Colonic mucosa (tissue), 4 donors: ENCODE measurements around the gene METTL6. TPM values are rescaled to one million over a fixed set of nuclear protein-coding genes. Genes with fewer than 3 reads are reported as not detected.
"Not testable (repeated sequence)": the region's sequence is repeated elsewhere in the genome, so short reads cannot be mapped to it uniquely, and the experiment has no call there.

Experiments used
- DNase-seq: peaks from one replicate; pipeline ENCODE4 v3.0.0-alpha.2; 2020
- H3K27ac ChIP-seq: fragments of 200-600 bp; one replicate; pipeline ENCODE4 v1.8.0; 2021
- H3K27me3 ChIP-seq: fragments of 200-600 bp; one replicate; pipeline ENCODE4 v1.8.0; 2021
- H3K36me3 ChIP-seq: fragments of 200-600 bp; one replicate; pipeline ENCODE4 v1.8.0; 2021
- H3K4me1 ChIP-seq: fragments of 200-600 bp; one replicate; pipeline ENCODE4 v1.8.0; 2021; ENCODE audit warnings: mild to moderate bottlenecking
- H3K4me3 ChIP-seq: fragments of 200-600 bp; one replicate; pipeline ENCODE4 v1.8.0; 2021
- H3K9ac ChIP-seq, 2 donors: one replicate each; pipeline ENCODE4 v1.7.0; 2013; ENCODE audit warnings: control low read depth in 2 of 2, low read depth in 2 of 2, low read length in 2 of 2
- H3K9me3 ChIP-seq: fragments of 200-600 bp; one replicate; pipeline ENCODE4 v1.8.0; 2021
- intact Hi-C: fragments of 100-400 bp; cut with DNase I; formaldehyde crosslinking; loops from one replicate; pipeline ENCODE4 v1.14.1; 2022
- total RNA-seq, 2 donors: library from RNA; stranded (reverse); fragmentation: NEBNext Ultra II Directional in 1 of 2; extraction: Animal tissue kit (Norgen Biotek cat#: 25700) in 1 of 2; gene quantifications; one replicate each; pipeline ENCODE4 v1.2.1, GENCODE V29; 2021
- TF ChIP-seq, protein P1 (sequence below): fragments of 200-600 bp; IDR thresholded peaks from one replicate; pipeline ENCODE4 v1.8.0; 2022; ENCODE audit warnings: antibody characterized with exemption, mild to moderate bottlenecking
- donor health status: healthy.
- donor health status: DM: no; HTN: no; CAD: no.
- donor health status: DM: no; HTN: no; CAD: no.

The METTL6 gene
- total RNA-seq, 2 donors from 2014 or later = 8.8 to 11.4 TPM

DNA sequence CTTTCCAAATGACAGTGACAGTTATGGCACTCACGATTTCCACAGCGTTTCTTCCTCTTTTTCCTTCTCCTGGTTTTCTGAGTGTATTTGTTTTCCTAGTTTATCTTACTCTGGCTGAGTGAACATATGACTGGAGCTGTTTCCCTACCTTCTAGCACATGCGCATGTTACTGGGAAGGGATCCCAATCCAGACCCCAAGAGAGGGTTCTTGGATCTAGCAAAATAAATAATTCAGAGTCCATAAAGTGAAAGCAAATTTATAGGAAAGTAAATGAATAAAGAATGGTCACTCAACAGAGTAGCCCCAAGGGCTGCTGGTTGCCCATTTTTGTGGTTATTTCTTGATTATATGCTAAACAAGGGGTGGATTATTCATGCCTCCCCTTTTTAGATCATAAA, 23.8 kb downstream of the METTL6 start:
- TF ChIP-seq, protein P1, sequence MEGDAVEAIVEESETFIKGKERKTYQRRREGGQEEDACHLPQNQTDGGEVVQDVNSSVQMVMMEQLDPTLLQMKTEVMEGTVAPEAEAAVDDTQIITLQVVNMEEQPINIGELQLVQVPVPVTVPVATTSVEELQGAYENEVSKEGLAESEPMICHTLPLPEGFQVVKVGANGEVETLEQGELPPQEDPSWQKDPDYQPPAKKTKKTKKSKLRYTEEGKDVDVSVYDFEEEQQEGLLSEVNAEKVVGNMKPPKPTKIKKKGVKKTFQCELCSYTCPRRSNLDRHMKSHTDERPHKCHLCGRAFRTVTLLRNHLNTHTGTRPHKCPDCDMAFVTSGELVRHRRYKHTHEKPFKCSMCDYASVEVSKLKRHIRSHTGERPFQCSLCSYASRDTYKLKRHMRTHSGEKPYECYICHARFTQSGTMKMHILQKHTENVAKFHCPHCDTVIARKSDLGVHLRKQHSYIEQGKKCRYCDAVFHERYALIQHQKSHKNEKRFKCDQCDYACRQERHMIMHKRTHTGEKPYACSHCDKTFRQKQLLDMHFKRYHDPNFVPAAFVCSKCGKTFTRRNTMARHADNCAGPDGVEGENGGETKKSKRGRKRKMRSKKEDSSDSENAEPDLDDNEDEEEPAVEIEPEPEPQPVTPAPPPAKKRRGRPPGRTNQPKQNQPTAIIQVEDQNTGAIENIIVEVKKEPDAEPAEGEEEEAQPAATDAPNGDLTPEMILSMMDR = no peak
- Histone ChIP-seq H3K9me3 (no peaks in the 10 kb centered on the region), H3K27ac (no peak overlapping the region), H3K36me3 (no peaks in the 10 kb centered on the region), H3K4me3 (no peak overlapping the region), H3K27me3 (no peaks in the 10 kb centered on the region), H3K4me1 (no peaks in the 10 kb centered on the region), H3K9ac (no peak overlapping the region)
- intact Hi-C loops = no loop called here
- DNase-seq = no peak

GRCh38 chr3:15401936-15402335, 25.4 kb downstream of the METTL6 start:
- H3K4me1 ChIP-seq = no peaks in the 10 kb centered on the region
- intact Hi-C loops = no loop called here
- no peaks in the 10 kb centered on the region for H3K9me3 ChIP-seq
- H3K27me3 ChIP-seq = no peaks in the 10 kb centered on the region
- H3K4me3 ChIP-seq = no peak overlapping the region
- no peak overlapping the region for H3K9ac ChIP-seq
- TF ChIP-seq, protein P1 = no peak
- no peaks in the 10 kb centered on the region for H3K36me3 ChIP-seq
- DNase-seq = no peak
- H3K27ac ChIP-seq = no peak overlapping the region

- no peaks in the 10 kb centered on the region for H3K36me3 ChIP-seq
- intact Hi-C loops = no loop called here
Observed at GRCh38 chr3:15399970-15400369, 27.4 kb downstream of the METTL6 start.

GRCh38 chr3:15398731-15399133, 28.6 kb downstream of the METTL6 start:
- H3K9ac ChIP-seq, intact Hi-C loops, H3K27me3 ChIP-seq, H3K9me3 ChIP-seq, DNase-seq, H3K27ac ChIP-seq, H3K36me3 ChIP-seq, H3K4me1 ChIP-seq, H3K4me3 ChIP-seq: not testable (repeated sequence)

More at GRCh38 chr3:15399970-15400369, 27.4 kb downstream of the METTL6 start:
- H3K27me3 ChIP-seq = no peaks in the 10 kb centered on the region
- H3K9ac ChIP-seq = no peak overlapping the region
- no peak overlapping the region for H3K4me3 ChIP-seq
- no peak overlapping the region for H3K27ac ChIP-seq
- TF ChIP-seq, protein P1 = no peak
- H3K9me3 ChIP-seq = no peaks in the 10 kb centered on the region
- no peak for DNase-seq
- no peaks in the 10 kb centered on the region for H3K4me1 ChIP-seq

DNA sequence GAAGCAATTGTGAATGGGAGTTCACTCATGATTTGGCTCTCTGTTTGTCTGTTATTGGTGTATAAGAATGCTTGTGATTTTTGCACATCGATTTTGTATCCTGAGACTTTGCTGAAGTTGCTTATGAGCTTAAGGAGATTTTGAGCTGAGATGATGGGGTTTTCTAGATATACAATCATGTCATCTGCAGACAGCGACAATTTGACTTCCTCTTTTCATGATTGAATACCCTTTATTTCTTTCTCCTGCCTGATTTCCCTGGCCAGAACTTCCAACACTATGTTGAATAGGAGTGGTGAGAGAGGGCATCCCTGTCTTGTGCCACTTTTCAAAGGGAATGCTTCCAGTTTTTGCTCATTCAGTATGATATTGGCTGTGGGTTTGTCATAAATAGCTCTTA, 34.1 kb downstream of the METTL6 start:
- H3K9me3 ChIP-seq, H3K27me3 ChIP-seq, H3K27ac ChIP-seq, H3K36me3 ChIP-seq, H3K4me3 ChIP-seq, H3K4me1 ChIP-seq, DNase-seq, H3K9ac ChIP-seq, intact Hi-C loops: not testable (repeated sequence)

DNA sequence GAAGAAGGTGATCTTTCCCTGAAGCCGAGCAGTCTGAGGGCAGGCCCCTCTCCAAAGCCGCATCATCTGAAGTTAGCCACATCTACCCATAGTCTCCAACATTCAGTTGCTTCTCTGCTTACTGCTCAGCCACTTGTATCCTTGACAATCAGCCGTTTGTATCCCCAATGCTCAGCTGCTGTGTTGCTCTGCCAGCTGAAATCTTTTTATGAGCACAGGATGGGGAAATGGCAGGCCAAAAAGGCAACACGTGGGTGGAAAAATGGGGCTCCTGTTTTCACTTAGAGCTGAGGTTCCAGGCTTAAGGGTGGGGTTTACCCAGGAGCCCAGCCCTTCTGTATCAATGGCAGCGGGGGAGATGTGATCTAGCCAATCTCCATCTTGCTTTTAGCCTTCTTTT, 36.3 kb downstream of the METTL6 start:
- Histone ChIP-seq H3K4me3 (no peak overlapping the region), H3K36me3 (no peaks in the 10 kb centered on the region), H3K4me1 (no peaks in the 10 kb centered on the region), H3K27me3 (no peaks in the 10 kb centered on the region), H3K9me3 (no peaks in the 10 kb centered on the region), H3K9ac (no peak overlapping the region), H3K27ac (no peak overlapping the region)
- TF ChIP-seq, protein P1 = no peak
- intact Hi-C loops = no loop called here
- DNase-seq = no peak

DNA sequence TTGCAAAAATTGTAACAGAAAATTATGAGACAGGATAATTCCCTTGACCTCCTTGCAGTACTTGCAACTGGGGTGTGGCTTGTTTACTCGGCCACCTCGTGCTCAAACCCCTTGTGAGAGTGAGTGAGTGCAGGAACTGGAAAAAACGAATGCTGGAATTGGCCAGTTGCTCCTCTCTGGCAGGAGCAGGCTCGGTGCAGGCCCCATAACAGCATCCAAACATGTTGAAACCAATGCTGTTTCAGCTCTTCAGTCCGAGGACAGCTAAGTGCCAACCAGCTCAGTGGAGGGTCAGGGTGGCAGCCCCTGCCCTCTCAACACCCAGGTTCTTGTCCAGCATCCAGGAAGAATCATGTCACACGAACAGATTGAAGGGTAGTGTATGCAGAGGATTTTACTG, 36.9 kb downstream of the METTL6 start:
- H3K27ac ChIP-seq = no peak overlapping the region
- peak overlapping the region in 1 of 2 donors; percentile 5 for H3K9ac ChIP-seq
- no peaks in the 10 kb centered on the region for H3K36me3 ChIP-seq
- H3K9me3 ChIP-seq = no peaks in the 10 kb centered on the region
- no peaks in the 10 kb centered on the region for H3K27me3 ChIP-seq
- no peak for DNase-seq
- no peaks in the 10 kb centered on the region for H3K4me1 ChIP-seq
- intact Hi-C loops = no loop called here
- TF ChIP-seq, protein P1 = no peak
- no peak overlapping the region for H3K4me3 ChIP-seq

GRCh38 chr3:15388335-15388734, 39.0 kb downstream of the METTL6 start:
- H3K27me3 ChIP-seq, H3K4me1 ChIP-seq, H3K9me3 ChIP-seq, H3K9ac ChIP-seq, intact Hi-C loops, H3K4me3 ChIP-seq, H3K36me3 ChIP-seq, H3K27ac ChIP-seq, DNase-seq: not testable (repeated sequence)
